Measurements from ENCODE around the gene EEIG1. TPM values are rescaled to one million over a fixed set of nuclear protein-coding genes. Genes with fewer than 3 reads are reported as not detected.

The EEIG1 gene
- total RNA-seq, 1 experiment from 2014 or later, result 52.3 TPM

DNA sequence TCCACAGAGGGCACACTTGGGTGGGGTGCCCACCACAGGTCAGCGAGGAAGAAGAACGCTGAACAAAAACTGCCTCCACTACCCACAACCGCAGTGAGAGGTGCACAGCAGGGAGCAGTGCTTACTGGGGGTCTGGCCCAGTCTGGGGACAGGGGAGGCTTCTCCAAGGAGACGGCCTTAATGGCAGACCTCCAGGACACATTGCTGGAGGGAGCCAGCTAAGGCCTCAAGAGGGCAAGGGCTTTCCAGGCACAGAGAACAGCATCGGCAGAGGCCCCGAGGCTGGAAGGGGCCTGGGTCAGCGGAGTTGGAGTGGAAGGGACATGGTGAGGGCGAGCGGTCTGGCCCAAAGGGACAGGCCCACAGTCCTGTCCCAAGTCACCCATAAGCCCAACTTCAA is 34.8 kb downstream of the EEIG1 start:
- 0 out of 7 replicates have a peak overlapping the region, but pooled peaks of 1 of the 3 experiments have one; percentile 58 for H3K27ac Mint-ChIP-seq
- no peak overlapping the region for H3K27ac ChIP-seq (ENCODE audit: insufficient read length, low read depth, low read length)
- H3K79me2 ChIP-seq (ENCODE audit: insufficient read depth, low read length), result no peaks in the 10 kb centered on the region
- H3K9ac ChIP-seq (ENCODE audit: extremely low read depth, insufficient read length, low read length), result no peak overlapping the region
- no peaks in the 10 kb centered on the region for H3K79me1 ChIP-seq (ENCODE audit: insufficient read depth, low read depth, low read length, poor library complexity, severe bottlenecking)
- H3K27me3 ChIP-seq (ENCODE audit: insufficient read depth, low read length), result no peaks in the 10 kb centered on the region
- no peak overlapping the region for H2BK15ac ChIP-seq (ENCODE audit: low read depth, low read length)
- no peaks in the 10 kb centered on the region for H3K9me3 ChIP-seq (ENCODE audit: control insufficient read depth, low read depth, low read length)
- H3K23ac ChIP-seq (ENCODE audit: insufficient read length, low read depth, low read length), result no peak overlapping the region
- H3K36me3 Mint-ChIP-seq (ENCODE audit: insufficient read depth in 1 of 3, low read depth in 3 of 3), result peaks cover 13 to 60% (median 42%) of the 10 kb centered on the region in 3 experiments
- peaks cover 8 to 34% of the 10 kb centered on the region in 2 experiments for H3K4me1 Mint-ChIP-seq
- H3K4me2 ChIP-seq (ENCODE audit: insufficient read depth, insufficient read length, low read length), result no peak overlapping the region
- TF ChIP-seq, protein P1, sequence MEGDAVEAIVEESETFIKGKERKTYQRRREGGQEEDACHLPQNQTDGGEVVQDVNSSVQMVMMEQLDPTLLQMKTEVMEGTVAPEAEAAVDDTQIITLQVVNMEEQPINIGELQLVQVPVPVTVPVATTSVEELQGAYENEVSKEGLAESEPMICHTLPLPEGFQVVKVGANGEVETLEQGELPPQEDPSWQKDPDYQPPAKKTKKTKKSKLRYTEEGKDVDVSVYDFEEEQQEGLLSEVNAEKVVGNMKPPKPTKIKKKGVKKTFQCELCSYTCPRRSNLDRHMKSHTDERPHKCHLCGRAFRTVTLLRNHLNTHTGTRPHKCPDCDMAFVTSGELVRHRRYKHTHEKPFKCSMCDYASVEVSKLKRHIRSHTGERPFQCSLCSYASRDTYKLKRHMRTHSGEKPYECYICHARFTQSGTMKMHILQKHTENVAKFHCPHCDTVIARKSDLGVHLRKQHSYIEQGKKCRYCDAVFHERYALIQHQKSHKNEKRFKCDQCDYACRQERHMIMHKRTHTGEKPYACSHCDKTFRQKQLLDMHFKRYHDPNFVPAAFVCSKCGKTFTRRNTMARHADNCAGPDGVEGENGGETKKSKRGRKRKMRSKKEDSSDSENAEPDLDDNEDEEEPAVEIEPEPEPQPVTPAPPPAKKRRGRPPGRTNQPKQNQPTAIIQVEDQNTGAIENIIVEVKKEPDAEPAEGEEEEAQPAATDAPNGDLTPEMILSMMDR (conservative IDR thresholded peaks at IDR 0.05), result no peak
- H2BK120ac ChIP-seq (ENCODE audit: low read depth, low read length, poor library complexity, severe bottlenecking), result no peak overlapping the region
- no peak overlapping the region for H2BK5ac ChIP-seq (ENCODE audit: insufficient read length, low read length)
- no peak overlapping the region; a peak in 1 of 5 replicates for H3K4me3 Mint-ChIP-seq
- no CpG with 5 or more reads among the region's 9 CpGs for WGBS (ENCODE audit: extremely low coverage, insufficient read length, low lambda C conversion rate)
- H2AFZ ChIP-seq (ENCODE audit: low read length), result no peak overlapping the region
- no peak overlapping the region for H3K4ac ChIP-seq (ENCODE audit: low read depth, low read length)
- no peaks in the 10 kb centered on the region for H3K23me2 ChIP-seq (ENCODE audit: insufficient read length, low read depth, low read length, poor library complexity, severe bottlenecking)
- H2BK20ac ChIP-seq (ENCODE audit: low read depth, low read length, poor library complexity, severe bottlenecking), result no peak overlapping the region
- H3T11ph ChIP-seq (ENCODE audit: low read length), result no peak overlapping the region
- no peak overlapping the region for H3K56ac ChIP-seq (ENCODE audit: insufficient read length, low read depth, low read length)
- H4K8ac ChIP-seq (replicated peaks; ENCODE audit: insufficient read length, low read depth, low read length), result no peak overlapping the region
- no peak for DNase-seq
- H2BK12ac ChIP-seq (ENCODE audit: insufficient read length, low read depth, low read length), result no peak overlapping the region
- H3K18ac ChIP-seq (ENCODE audit: insufficient read length, low read depth, low read length), result no peak overlapping the region
- H3K27me3 Mint-ChIP-seq (ENCODE audit: low read depth), result no peaks in the 10 kb centered on the region
- no peak overlapping the region for H4K91ac ChIP-seq (ENCODE audit: insufficient read length, low read depth, low read length)
- H2AK5ac ChIP-seq (ENCODE audit: insufficient read length, low read length), result no peak overlapping the region
- no peak overlapping the region for H4K5ac ChIP-seq (ENCODE audit: insufficient read length, low read depth, low read length)
- no peak overlapping the region for H3K14ac ChIP-seq (ENCODE audit: insufficient read depth, low read length)
- H3K9me3 Mint-ChIP-seq, result no peaks in the 10 kb centered on the region
- no peaks in the 10 kb centered on the region for H4K20me1 ChIP-seq (ENCODE audit: control insufficient read depth, insufficient read depth, insufficient read length)
- no peaks in the 10 kb centered on the region for H3K4me1 ChIP-seq (ENCODE audit: insufficient read depth, low read length)

All from H9 (cell line).